ENCODE measurements around the gene AHCYL2. TPM values are rescaled to one million over a fixed set of nuclear protein-coding genes. Genes with fewer than 3 reads are reported as not detected.

Gene AHCYL2
- total RNA-seq, 4 donors from 2014 or later: 22.7 to 41.0 (median 35.7) TPM

DNA sequence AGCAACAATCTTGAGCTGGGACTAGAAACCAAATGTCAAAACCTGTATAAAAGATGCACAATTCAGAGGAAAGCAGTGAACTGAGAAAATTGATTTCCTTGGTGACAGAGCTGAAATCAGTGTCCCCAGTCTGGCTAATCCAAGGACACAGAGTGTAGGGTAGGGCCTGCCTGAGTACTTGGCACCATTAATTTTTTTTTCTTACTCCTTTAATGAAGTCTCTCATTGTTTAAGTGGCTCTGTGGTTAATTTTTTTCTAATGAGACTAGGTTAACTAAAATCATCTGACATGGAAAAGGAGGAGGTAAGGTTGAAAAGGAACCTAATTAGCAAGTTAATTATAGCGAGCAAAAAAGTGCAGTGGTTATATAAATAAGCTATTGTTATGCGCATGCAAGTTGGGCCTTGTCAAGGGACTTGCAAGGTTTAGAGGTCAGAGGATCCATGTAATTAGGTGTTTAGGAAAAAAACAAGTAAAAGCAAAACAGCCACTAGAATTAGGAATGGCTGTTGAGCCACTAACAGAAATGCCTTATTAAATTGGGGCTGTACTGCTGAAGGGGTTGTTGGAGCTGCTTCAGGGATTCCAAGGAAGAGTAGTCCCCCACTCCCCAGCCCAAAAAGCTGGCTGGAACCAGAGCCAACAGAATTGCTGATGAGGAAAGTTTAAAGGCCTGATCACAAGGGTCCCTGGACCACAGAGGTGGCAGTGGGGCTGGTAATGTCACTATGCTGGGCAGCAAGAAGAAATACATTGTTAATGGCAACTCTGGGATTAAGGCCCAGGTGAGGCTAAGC lies 150.5 kb downstream of the AHCYL2 start:
- DNase-seq (no peak), ATAC-seq (no peak)
- H3K27ac ChIP-seq: no peak overlapping the region
- H3K9me3 ChIP-seq: no peaks in the 10 kb centered on the region
- peaks cover 0 to 4% of the 10 kb centered on the region in 2 donors for H3K36me3 ChIP-seq
- TF ChIP-seq POLR2A (IDR thresholded peaks at IDR 0.05) (no peak), CTCF (IDR thresholded peaks at IDR 0.05 in 4 of 5, conservative IDR thresholded peaks at IDR 0.05 in 1 of 5) (no peak)
- intact Hi-C loops (cut with DNase I; ENCODE audit: low total_unique reads) (no loop called here), in situ Hi-C loops (cut with MboI; ENCODE audit: low sequenced_read_pairs in 4 of 4) (no loop called here)
- H3K27me3 ChIP-seq: no peaks in the 10 kb centered on the region
- peaks cover 0 to 9% of the 10 kb centered on the region in 2 donors for H3K4me1 ChIP-seq
- no peak overlapping the region for H3K4me3 ChIP-seq

- in situ Hi-C loops (cut with MboI; ENCODE audit: low sequenced_read_pairs in 4 of 4): no loop called here
- H3K36me3 ChIP-seq: peaks cover 0 to 4% of the 10 kb centered on the region in 2 donors
- peak; percentile 54 to 71 for ATAC-seq
Measured at GRCh38 chr7:129376076-129376777, 151.4 kb downstream of the AHCYL2 start.

DNA sequence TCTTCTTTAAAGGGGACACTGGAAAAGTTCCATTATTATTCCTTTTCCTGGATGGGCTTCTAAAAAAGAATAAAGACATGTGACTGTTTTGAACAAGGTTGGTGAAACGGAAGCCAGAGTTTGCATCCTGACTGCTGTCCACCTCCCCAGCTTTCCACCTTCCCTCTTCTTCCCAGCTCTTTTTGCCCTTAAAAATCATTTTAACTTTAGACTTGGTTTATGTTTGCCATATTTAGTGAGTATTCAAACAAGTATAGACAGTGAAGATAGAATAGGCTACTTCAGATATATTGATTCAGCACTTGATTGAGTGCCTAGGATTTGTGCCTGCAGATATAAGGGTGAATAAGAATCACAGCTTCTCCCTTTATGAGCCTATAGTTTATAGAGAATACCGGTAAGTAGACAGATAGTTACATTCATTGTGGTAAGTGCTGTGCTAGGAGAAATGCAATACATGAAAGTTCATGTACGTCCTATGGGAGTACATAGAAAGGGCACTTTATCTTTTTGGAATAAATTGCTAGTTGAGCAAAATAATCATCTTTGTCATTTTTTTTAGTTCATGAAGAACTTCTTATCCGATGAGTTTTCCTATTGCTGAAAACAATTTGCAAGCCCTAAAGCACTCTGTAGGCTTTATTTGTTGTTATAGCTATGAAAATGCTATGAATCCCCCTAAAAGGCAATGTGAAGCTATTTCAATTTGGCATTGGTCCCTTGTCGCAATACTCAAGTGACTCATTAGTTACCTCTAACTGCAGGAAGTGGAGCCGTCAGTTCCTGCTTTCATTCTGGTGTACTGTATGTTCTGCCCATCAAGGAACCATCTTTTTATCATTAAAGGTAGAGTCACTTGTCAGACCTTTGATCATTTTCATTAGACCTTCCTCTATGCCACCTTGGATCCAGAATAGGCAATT lies 152.2 kb downstream of the AHCYL2 start:
- Histone ChIP-seq H3K27me3 (no peaks in the 10 kb centered on the region), H3K9me3 (no peaks in the 10 kb centered on the region), H3K36me3 (peaks cover 0 to 4% of the 10 kb centered on the region in 2 donors), H3K27ac (no peak overlapping the region), H3K4me1 (peaks cover 0 to 6% of the 10 kb centered on the region in 2 donors), H3K4me3 (no peak overlapping the region)
- in situ Hi-C loops (cut with MboI; ENCODE audit: low sequenced_read_pairs in 4 of 4) (no loop called here), intact Hi-C loops (cut with DNase I; ENCODE audit: low total_unique reads) (loop anchor here (1.0 kb wide), 1 partner anchor 9 kb away; no protein-coding TSS in a partner anchor)
- no peak for ATAC-seq
- TF ChIP-seq CTCF (IDR thresholded peaks at IDR 0.05 in 4 of 5, conservative IDR thresholded peaks at IDR 0.05 in 1 of 5): no peak
- no peak for TF ChIP-seq POLR2A (IDR thresholded peaks at IDR 0.05)
- DNase-seq: no peak

More at GRCh38 chr7:129376076-129376777, 151.4 kb downstream of the AHCYL2 start:
- TF ChIP-seq POLR2A (IDR thresholded peaks at IDR 0.05) (no peak), CTCF (IDR thresholded peaks at IDR 0.05 in 4 of 5, conservative IDR thresholded peaks at IDR 0.05 in 1 of 5) (peak in 3 of 5 experiments; percentile 24 to 60 (median 38))
- H3K27ac ChIP-seq: no peak overlapping the region
- no peaks in the 10 kb centered on the region for H3K27me3 ChIP-seq
- no peaks in the 10 kb centered on the region for H3K9me3 ChIP-seq
- peak in 1 of 2 donors; percentile 20 for DNase-seq
- no peak overlapping the region for H3K4me3 ChIP-seq
- peaks cover 0 to 6% of the 10 kb centered on the region in 2 donors for H3K4me1 ChIP-seq
- intact Hi-C loops (cut with DNase I; ENCODE audit: low total_unique reads): loop anchor here (1.0 kb wide), 1 partner anchor 8 kb away; no protein-coding TSS in a partner anchor

- DNase-seq: no peak
- intact Hi-C loops (cut with DNase I; ENCODE audit: low total_unique reads): no loop called here
- Histone ChIP-seq H3K36me3 (peaks cover 0 to 4% of the 10 kb centered on the region in 2 donors), H3K27ac (no peak overlapping the region), H3K27me3 (no peaks in the 10 kb centered on the region), H3K4me3 (no peak overlapping the region), H3K4me1 (peaks cover 5 to 6% of the 10 kb centered on the region in 2 donors), H3K9me3 (no peaks in the 10 kb centered on the region)
- in situ Hi-C loops (cut with MboI; ENCODE audit: low sequenced_read_pairs in 4 of 4): no loop called here
- no peak for TF ChIP-seq POLR2A (IDR thresholded peaks at IDR 0.05)
- no peak for TF ChIP-seq CTCF (IDR thresholded peaks at IDR 0.05 in 4 of 5, conservative IDR thresholded peaks at IDR 0.05 in 1 of 5)
- no peak for ATAC-seq
Measured at GRCh38 chr7:129381710-129382484, 157.1 kb downstream of the AHCYL2 start.

Measured in gastrocnemius medialis (tissue), 4 donors.